Cortex of kidney (tissue), 1 donor: ENCODE results near the gene GATD1.

Experiments used
- DNase-seq: peaks from one replicate; lab custom pipeline; 2025; lab: John Stamatoyannopoulos, UW

GATD1 gene

GRCh38 chr11:778976-779954, 2.0 kb upstream of the GATD1 start:
- DNase-seq: no peak

GRCh38 chr11:776561-777287, 563 bp downstream of the GATD1 start:
- no peak for DNase-seq

GRCh38 chr11:776263-776560, 1.1 kb downstream of the GATD1 start:
- DNase-seq: no peak

- DNase-seq: no peak
These were observed 2.3 kb downstream of the GATD1 start for GRCh38 chr11:774873-775592.

GRCh38 chr11:773830-774229, 3.5 kb downstream of the GATD1 start:
- no peak for DNase-seq

GRCh38 chr11:773425-773824, 3.9 kb downstream of the GATD1 start:
- no peak for DNase-seq

- no peak for DNase-seq
These were observed 4.6 kb downstream of the GATD1 start for GRCh38 chr11:772429-773390.

GRCh38 chr11:771617-772204, 5.6 kb downstream of the GATD1 start:
- no peak for DNase-seq

- DNase-seq: no peak
These were observed 6.4 kb downstream of the GATD1 start for GRCh38 chr11:770642-771616.

- no peak for DNase-seq
These were observed 7.2 kb downstream of the GATD1 start for GRCh38 chr11:769887-770641.

GRCh38 chr11:767238-767637, 10.0 kb downstream of the GATD1 start:
- no peak for DNase-seq

- DNase-seq: no peak
These were observed 10.4 kb downstream of the GATD1 start for GRCh38 chr11:766936-767210.

- DNase-seq: no peak
These were observed 11.0 kb downstream of the GATD1 start for GRCh38 chr11:766106-766935.

GRCh38 chr11:765802-766091, 11.5 kb downstream of the GATD1 start:
- no peak for DNase-seq

- no peak for DNase-seq
These were observed 12.1 kb downstream of the GATD1 start for GRCh38 chr11:765025-765801.

- no peak for DNase-seq
These were observed 12.8 kb downstream of the GATD1 start for GRCh38 chr11:764322-765024.
